ENCODE results near the gene CLDN5.
"Not testable (repeated sequence)": the region's sequence is repeated elsewhere in the genome, so short reads cannot be mapped to it uniquely, and the experiment has no call there.

CLDN5 gene

GRCh38 chr22:19556963-19557545 lies 32.8 kb upstream of the CLDN5 start:
- Mint-ChIP-seq H3K36me3 (no peaks in the 10 kb centered on the region), H3K9me3 (no peaks in the 10 kb centered on the region), H3K27ac (no peak overlapping the region), H3K4me1 (no peaks in the 10 kb centered on the region), H3K27me3 (peaks cover 42% of the 10 kb centered on the region), H3K4me3 (no peak overlapping the region)
- DNase-seq: no peak
- CTCF ChIA-PET: no interaction called here

- CTCF ChIA-PET: no interaction called here
- no peak for DNase-seq
Measured at GRCh38 chr22:19555651-19556050, 31.4 kb upstream of the CLDN5 start.

GRCh38 chr22:19554834-19555404 lies 30.7 kb upstream of the CLDN5 start:
- H3K27ac Mint-ChIP-seq: no peak overlapping the region
- DNase-seq: no peak

More at GRCh38 chr22:19555651-19556050, 31.4 kb upstream of the CLDN5 start:
- Mint-ChIP-seq H3K36me3 (no peaks in the 10 kb centered on the region), H3K9me3 (no peaks in the 10 kb centered on the region), H3K4me3 (no peak overlapping the region), H3K27ac (no peak overlapping the region), H3K27me3 (peaks cover 42% of the 10 kb centered on the region), H3K4me1 (no peaks in the 10 kb centered on the region)

GRCh38 chr22:19553201-19553600 lies 29.0 kb upstream of the CLDN5 start:
- Mint-ChIP-seq H3K4me3 (no peak overlapping the region), H3K27ac (no peak overlapping the region), H3K4me1 (no peaks in the 10 kb centered on the region), H3K9me3 (no peaks in the 10 kb centered on the region), H3K36me3 (no peaks in the 10 kb centered on the region), H3K27me3 (peaks cover 33% of the 10 kb centered on the region)
- DNase-seq: no peak
- CTCF ChIA-PET: no interaction called here

More at GRCh38 chr22:19554834-19555404, 30.7 kb upstream of the CLDN5 start:
- no peaks in the 10 kb centered on the region for H3K9me3 Mint-ChIP-seq
- no peak overlapping the region for H3K4me3 Mint-ChIP-seq
- no peaks in the 10 kb centered on the region for H3K36me3 Mint-ChIP-seq
- H3K4me1 Mint-ChIP-seq: no peaks in the 10 kb centered on the region
- CTCF ChIA-PET: no interaction called here
- peaks cover 41% of the 10 kb centered on the region for H3K27me3 Mint-ChIP-seq

- H3K27me3 Mint-ChIP-seq: peaks cover 28% of the 10 kb centered on the region
- no peak for DNase-seq
- no peaks in the 10 kb centered on the region for H3K9me3 Mint-ChIP-seq
- no peak overlapping the region for H3K27ac Mint-ChIP-seq
- no peaks in the 10 kb centered on the region for H3K4me1 Mint-ChIP-seq
- CTCF ChIA-PET: interaction anchor here (0.6 kb wide), 1 partner anchor 129 kb away, joined by 3 read pairs; no protein-coding TSS in a partner anchor
- H3K4me3 Mint-ChIP-seq: no peak overlapping the region
- no peaks in the 10 kb centered on the region for H3K36me3 Mint-ChIP-seq
Measured at GRCh38 chr22:19550382-19550781, 26.2 kb upstream of the CLDN5 start.

GRCh38 chr22:19549428-19549827 lies 25.2 kb upstream of the CLDN5 start:
- Mint-ChIP-seq H3K9me3 (no peaks in the 10 kb centered on the region), H3K4me3 (no peak overlapping the region), H3K27me3 (peaks cover 25% of the 10 kb centered on the region), H3K4me1 (no peaks in the 10 kb centered on the region), H3K36me3 (no peaks in the 10 kb centered on the region), H3K27ac (no peak overlapping the region)
- DNase-seq: no peak
- CTCF ChIA-PET: interaction anchor here (0.9 kb wide), 1 partner anchor 95 kb away, joined by 4 read pairs; no protein-coding TSS in a partner anchor

GRCh38 chr22:19548964-19549363 lies 24.8 kb upstream of the CLDN5 start:
- H3K27me3 Mint-ChIP-seq: peaks cover 28% of the 10 kb centered on the region
- DNase-seq: no peak
- H3K4me1 Mint-ChIP-seq: no peaks in the 10 kb centered on the region
- CTCF ChIA-PET: interaction anchor here (0.9 kb wide), 1 partner anchor 96 kb away, joined by 4 read pairs; no protein-coding TSS in a partner anchor
- no peaks in the 10 kb centered on the region for H3K36me3 Mint-ChIP-seq
- no peak overlapping the region for H3K4me3 Mint-ChIP-seq
- H3K9me3 Mint-ChIP-seq: no peaks in the 10 kb centered on the region
- H3K27ac Mint-ChIP-seq: no peak overlapping the region

- H3K36me3 Mint-ChIP-seq, H3K4me3 Mint-ChIP-seq, H3K4me1 Mint-ChIP-seq, CTCF ChIA-PET, DNase-seq, H3K9me3 Mint-ChIP-seq, H3K27ac Mint-ChIP-seq: not testable (repeated sequence)
- peaks cover 26% of the 10 kb centered on the region for H3K27me3 Mint-ChIP-seq
Measured at GRCh38 chr22:19548427-19548826, 24.2 kb upstream of the CLDN5 start.

- no peak overlapping the region for H3K27ac Mint-ChIP-seq
- H3K4me3 Mint-ChIP-seq: no peak overlapping the region
- H3K27me3 Mint-ChIP-seq: peaks cover 27% of the 10 kb centered on the region
- H3K9me3 Mint-ChIP-seq: no peaks in the 10 kb centered on the region
- no peaks in the 10 kb centered on the region for H3K36me3 Mint-ChIP-seq
- no peak for DNase-seq
- CTCF ChIA-PET: no interaction called here
- no peaks in the 10 kb centered on the region for H3K4me1 Mint-ChIP-seq
Measured at GRCh38 chr22:19547620-19548019, 23.4 kb upstream of the CLDN5 start.

GRCh38 chr22:19546680-19547079 lies 22.5 kb upstream of the CLDN5 start:
- no peak for DNase-seq
- peaks cover 27% of the 10 kb centered on the region for H3K27me3 Mint-ChIP-seq
- CTCF ChIA-PET: no interaction called here

GRCh38 chr22:19545935-19546207 lies 21.7 kb upstream of the CLDN5 start:
- Mint-ChIP-seq H3K9me3 (no peaks in the 10 kb centered on the region), H3K36me3 (no peaks in the 10 kb centered on the region), H3K4me1 (no peaks in the 10 kb centered on the region), H3K4me3 (no peak overlapping the region), H3K27ac (no peak overlapping the region), H3K27me3 (peaks cover 24% of the 10 kb centered on the region)
- no peak for DNase-seq
- CTCF ChIA-PET: no interaction called here

More at GRCh38 chr22:19546680-19547079, 22.5 kb upstream of the CLDN5 start:
- Mint-ChIP-seq H3K9me3 (no peaks in the 10 kb centered on the region), H3K27ac (no peak overlapping the region), H3K36me3 (no peaks in the 10 kb centered on the region), H3K4me1 (no peaks in the 10 kb centered on the region), H3K4me3 (no peak overlapping the region)

- CTCF ChIA-PET: no interaction called here
Measured at GRCh38 chr22:19543970-19544708, 19.9 kb upstream of the CLDN5 start.

GRCh38 chr22:19540394-19540793 lies 16.2 kb upstream of the CLDN5 start:
- Mint-ChIP-seq H3K27me3 (peaks cover 36% of the 10 kb centered on the region), H3K4me3 (no peak overlapping the region), H3K27ac (no peak overlapping the region), H3K36me3 (no peaks in the 10 kb centered on the region), H3K4me1 (no peaks in the 10 kb centered on the region), H3K9me3 (no peaks in the 10 kb centered on the region)
- DNase-seq: no peak
- CTCF ChIA-PET: no interaction called here

More at GRCh38 chr22:19543970-19544708, 19.9 kb upstream of the CLDN5 start:
- no peak for DNase-seq
- H3K27ac Mint-ChIP-seq: no peak overlapping the region
- no peaks in the 10 kb centered on the region for H3K4me1 Mint-ChIP-seq
- no peaks in the 10 kb centered on the region for H3K9me3 Mint-ChIP-seq
- no peak overlapping the region for H3K4me3 Mint-ChIP-seq
- H3K27me3 Mint-ChIP-seq: peaks cover 28% of the 10 kb centered on the region
- no peaks in the 10 kb centered on the region for H3K36me3 Mint-ChIP-seq

- Mint-ChIP-seq H3K4me3 (no peak overlapping the region), H3K4me1 (no peaks in the 10 kb centered on the region), H3K27me3 (peaks cover 35% of the 10 kb centered on the region), H3K36me3 (no peaks in the 10 kb centered on the region), H3K9me3 (no peaks in the 10 kb centered on the region), H3K27ac (no peak overlapping the region)
- DNase-seq: no peak
- CTCF ChIA-PET: no interaction called here
Measured at GRCh38 chr22:19537941-19538488, 13.8 kb upstream of the CLDN5 start.

GRCh38 chr22:19536564-19536963 lies 12.4 kb upstream of the CLDN5 start:
- no peak overlapping the region for H3K4me3 Mint-ChIP-seq
- no peaks in the 10 kb centered on the region for H3K36me3 Mint-ChIP-seq
- H3K27ac Mint-ChIP-seq: no peak overlapping the region
- CTCF ChIA-PET: no interaction called here
- H3K27me3 Mint-ChIP-seq: peaks cover 40% of the 10 kb centered on the region
- H3K4me1 Mint-ChIP-seq: no peaks in the 10 kb centered on the region
- no peak for DNase-seq
- no peaks in the 10 kb centered on the region for H3K9me3 Mint-ChIP-seq

All from activated naive CD4-positive, alpha-beta T cell treated with anti-CD3 and anti-CD28 coated beads, Interleukin-2, amount 10 ng/mL, durations not matched to agents 7 days and 5 days (primary cell).